Dermis microvascular lymphatic vessel endothelial cell (primary cell): Measurements from ENCODE around the gene SLC22A14. TPM values are rescaled to one million over a fixed set of nuclear protein-coding genes. Genes with fewer than 3 reads are reported as not detected.
"Not testable (repeated sequence)": the region's sequence is repeated elsewhere in the genome, so short reads cannot be mapped to it uniquely, and the experiment has no call there.

ENCODE experiments used
- DNase-seq, 2 donors: peaks; one replicate each; pipeline versions ENCODE4 v3.0.0 to v3.0.0-alpha.2; 2010; ENCODE audit warnings: low read depth in 2 of 2
- total RNA-seq: library from RNA; depleted of rRNA; stranded (reverse); fragments of >200 nt; gene quantifications from 2 replicates; pipeline ENCODE4 v1.2.1, GENCODE V29; 2014

The SLC22A14 gene
- under 0.01 TPM in 1 of 2 replicates, not detected in the other for total RNA-seq

GRCh38 chr3:38281895-38282686, at the start of gene SLC22A14:
Gene SLC22A14, plus strand, starts transcription at chr3:38282294. Its CDS starts 23,733 bp downstream, at chr3:38306027.
- no peak for DNase-seq

DNA sequence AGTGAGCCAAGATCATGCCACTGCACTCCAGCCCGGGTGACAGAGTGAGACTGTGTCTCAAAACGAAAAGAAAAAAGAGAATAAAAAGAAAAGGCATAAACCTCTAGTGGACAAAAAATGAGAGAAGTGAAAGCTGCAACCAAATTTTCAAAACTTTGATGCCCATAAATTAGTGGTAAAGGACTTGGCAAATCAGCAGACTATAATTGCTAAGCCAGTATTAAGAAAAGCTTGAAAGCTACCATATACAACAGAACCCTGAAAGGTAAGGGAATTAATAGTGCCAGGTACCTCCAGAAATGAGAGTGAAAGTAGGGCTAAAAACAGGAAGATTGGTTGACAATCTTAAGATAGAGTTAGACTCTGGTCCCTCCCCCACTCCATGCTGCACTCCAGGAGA, 49.4 kb upstream of the SLC22A14 start:
- no peak for DNase-seq

DNA sequence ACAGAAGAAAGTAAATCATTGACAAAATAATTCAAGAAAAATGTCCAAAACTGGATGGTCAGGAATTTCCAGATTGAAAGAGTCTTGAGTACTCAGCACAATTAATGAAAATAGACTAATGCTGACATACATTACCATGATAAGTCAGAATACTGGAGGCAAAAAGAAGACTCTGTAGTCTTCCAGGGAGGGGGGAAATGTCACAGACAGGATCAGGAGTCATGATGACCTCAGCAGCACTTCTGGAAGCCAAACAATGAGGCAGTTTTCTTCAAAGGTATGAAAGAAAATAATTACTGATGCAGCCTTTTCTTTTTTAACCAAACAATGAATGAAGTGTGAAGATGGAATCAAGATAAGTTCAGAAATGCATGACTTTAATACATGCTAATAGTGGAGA, 46.6 kb upstream of the SLC22A14 start:
- DNase-seq, result peak in 1 of 2 donors; percentile 3

DNA sequence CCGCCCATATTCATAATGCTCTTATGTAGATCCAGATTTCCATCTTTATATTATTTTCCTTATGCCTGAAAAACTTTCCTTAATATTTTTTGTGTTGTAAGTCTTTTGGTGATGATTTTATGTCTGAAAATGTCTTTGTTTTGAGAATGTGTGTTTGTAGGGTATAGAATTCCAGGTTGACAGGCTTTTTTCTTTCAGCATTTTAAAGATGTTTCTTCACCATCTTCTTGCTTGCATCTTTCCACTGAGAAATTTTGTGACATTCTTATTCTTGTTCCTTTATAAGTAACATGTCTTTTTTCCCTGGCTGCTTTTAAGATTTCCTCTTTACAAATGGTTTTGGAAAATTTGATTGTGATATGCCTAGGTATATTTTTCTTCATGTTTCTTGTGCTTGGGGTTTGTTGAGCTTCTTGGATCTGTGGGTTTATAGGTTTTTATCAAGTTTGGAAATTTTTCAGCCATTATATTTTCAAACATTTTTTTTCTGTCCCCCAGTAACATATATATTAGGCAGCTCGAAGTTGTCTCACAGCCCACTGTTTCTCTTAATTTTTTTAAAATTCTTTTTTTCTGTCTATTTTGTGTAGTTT, 43.6 kb upstream of the SLC22A14 start:
- DNase-seq, result no peak

DNA sequence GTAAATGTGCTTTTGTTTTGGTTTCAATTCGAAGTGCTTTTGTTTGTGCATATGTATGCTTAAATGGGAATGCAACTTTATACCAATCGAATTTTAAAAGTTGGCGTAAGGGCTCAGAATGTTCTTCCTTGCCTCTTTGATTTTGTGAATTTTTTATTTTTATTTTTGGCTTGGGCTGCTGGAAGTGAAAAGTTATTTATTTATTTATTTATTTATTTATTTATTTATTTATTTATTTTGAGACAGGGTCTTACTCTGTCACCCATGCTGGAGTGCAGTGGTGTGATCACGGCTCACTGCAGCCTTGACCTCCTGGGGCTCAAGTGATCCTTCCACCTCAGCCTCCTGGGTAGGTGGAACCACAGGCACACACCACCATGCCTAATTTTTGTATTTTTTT, 39.3 kb upstream of the SLC22A14 start:
- not testable (repeated sequence) for DNase-seq

DNA sequence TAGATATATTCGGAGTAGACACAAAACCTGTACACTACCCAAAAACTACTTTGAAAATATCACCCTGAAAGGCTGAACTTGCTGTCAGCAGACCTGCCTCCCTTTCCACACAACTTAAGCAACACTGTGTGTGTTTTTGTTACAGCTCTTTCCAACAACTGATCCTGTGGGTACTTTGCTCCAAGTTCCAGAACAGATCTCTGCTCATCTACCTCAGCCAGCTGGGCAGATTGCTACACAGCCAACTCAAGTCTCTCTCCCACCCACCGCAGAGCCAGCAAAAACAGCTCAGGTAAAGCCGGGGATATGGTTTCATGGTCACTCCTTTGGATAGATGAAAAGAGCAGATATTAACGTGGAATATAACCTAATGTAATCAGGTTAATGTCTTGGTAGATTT, 36.2 kb upstream of the SLC22A14 start:
- no peak for DNase-seq

- peak in 1 of 2 donors; percentile 76 for DNase-seq
These were observed 34.6 kb upstream of the SLC22A14 start for GRCh38 chr3:38247366-38248035.

DNA sequence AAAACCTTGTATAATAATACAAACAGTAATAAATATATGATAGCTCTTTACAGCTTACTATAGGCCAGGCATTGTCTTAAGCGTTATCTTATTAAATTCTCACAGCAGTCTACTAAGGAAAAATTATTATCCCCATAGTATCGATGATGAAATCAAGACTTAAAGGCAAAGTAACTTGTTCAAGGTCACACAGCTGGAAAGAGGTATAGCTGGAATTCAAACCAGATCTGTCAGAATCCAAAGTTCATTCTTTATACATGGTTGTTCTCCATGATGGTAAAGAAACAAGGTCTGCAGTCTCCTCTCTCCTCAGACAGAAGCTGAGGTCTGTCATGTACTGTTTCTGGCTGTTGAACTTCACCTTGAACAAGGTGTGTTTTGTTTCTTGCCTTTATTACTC, 31.9 kb upstream of the SLC22A14 start:
- DNase-seq, result no peak

GRCh38 chr3:38251197-38251596, 30.9 kb upstream of the SLC22A14 start:
- DNase-seq, result no peak

GRCh38 chr3:38253704-38254103, 28.4 kb upstream of the SLC22A14 start:
- no peak for DNase-seq

- no peak for DNase-seq
These were observed 27.2 kb upstream of the SLC22A14 start for GRCh38 chr3:38254872-38255271.

- DNase-seq, result no peak
These were observed 26.5 kb upstream of the SLC22A14 start for GRCh38 chr3:38255627-38256026.

- DNase-seq, result no peak
These were observed 24.5 kb upstream of the SLC22A14 start for GRCh38 chr3:38257583-38257982.

DNA sequence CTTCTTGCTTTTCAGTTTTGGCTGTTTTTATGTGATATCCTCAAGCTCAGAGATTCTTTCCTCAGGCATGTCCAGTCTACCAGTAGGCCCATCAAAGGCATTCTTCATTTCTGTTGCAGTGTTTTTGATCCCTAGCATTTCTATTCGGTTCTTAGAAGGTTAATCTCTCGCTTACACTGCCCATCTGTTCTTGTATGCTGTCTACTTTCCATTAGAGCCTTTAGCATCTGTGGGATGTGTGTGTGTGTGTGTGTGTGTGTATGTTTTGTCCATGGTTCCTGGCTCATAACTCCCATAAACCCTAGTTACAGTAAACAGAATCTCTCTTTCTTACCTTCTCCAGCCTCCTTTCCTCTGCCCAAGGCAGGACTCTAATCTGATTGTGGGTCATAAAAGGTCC, 21.6 kb upstream of the SLC22A14 start:
- no peak for DNase-seq

GRCh38 chr3:38264353-38264771, 17.7 kb upstream of the SLC22A14 start:
- no peak for DNase-seq

GRCh38 chr3:38264779-38265178, 17.3 kb upstream of the SLC22A14 start:
- DNase-seq, result no peak

DNA sequence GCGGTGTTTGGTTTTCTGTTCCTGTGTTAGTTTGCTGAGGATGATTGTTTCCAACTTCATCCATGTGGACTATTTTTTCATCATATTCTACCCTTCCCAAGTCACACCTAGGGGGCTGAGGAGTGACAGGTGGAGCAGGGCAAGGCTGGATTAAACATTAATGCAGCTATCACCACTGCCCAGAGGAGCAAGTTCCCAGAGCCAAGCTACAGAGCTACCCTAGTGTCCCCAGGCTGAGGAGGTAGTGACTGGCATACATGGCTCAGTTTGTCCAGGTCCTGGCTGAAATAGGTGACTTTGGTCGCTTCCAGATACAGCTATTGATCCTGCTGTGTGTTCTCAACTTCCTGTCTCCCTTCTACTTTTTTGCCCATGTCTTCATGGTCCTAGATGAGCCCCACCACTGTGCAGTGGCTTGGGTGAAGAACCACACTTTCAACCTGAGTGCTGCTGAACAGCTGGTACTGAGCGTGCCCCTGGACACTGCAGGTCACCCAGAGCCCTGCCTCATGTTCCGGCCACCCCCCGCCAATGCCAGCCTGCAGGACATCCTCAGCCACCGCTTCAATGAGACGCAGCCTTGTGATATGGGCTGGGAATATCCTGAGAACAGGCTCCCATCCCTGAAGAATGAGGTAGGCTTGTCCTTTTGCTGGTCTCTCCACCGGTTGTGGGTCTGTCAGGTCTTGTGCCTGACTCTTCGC, 16.3 kb upstream of the SLC22A14 start, which contains the start of gene SLC22A13:
TSS of gene SLC22A13 (plus strand) at position 209 of the 704 bp plus-strand sequence. CDS start at position 258, 49 bp downstream.
- no peak for DNase-seq

DNA sequence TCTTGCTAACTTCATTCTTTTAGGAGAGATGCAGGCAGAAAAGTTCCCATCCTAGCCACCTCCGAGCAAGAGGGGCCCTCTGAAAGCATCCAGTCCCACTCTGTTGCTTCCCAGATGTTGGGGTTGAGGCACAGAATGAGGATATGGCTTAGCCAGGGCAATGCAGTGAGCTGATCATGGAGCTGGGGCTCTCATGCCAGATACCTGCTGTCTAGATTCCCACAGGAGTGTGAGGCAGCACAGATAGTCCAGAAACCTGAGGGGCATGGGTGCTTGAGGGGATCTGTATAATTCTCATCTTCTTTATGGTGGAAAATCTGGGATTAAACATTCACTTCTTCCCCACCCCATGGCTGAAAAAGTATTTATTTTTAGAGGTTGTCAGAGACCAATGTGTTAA, 15.3 kb upstream of the SLC22A14 start:
- DNase-seq, result no peak

- no peak for DNase-seq
These were observed 14.4 kb upstream of the SLC22A14 start for GRCh38 chr3:38267662-38268061.

DNA sequence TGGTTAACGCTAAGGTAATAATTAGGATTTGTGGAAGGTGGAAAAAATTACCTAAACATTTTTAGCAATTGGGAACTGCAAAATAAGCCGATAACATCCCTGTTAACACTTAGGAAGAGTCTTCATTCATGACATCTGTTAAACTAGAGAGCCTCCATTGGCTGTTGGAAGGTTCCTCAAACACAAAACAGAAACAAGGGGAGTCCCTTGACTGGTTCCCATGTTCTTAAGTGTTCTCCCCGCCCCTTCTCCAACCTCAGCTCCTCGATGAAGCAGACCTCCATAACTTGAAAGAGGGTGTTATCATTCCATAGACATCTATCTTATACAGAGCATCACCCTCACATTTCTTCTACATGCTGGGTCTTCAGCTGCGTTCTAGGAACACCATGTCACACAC, 14.0 kb upstream of the SLC22A14 start:
- no peak for DNase-seq

DNA sequence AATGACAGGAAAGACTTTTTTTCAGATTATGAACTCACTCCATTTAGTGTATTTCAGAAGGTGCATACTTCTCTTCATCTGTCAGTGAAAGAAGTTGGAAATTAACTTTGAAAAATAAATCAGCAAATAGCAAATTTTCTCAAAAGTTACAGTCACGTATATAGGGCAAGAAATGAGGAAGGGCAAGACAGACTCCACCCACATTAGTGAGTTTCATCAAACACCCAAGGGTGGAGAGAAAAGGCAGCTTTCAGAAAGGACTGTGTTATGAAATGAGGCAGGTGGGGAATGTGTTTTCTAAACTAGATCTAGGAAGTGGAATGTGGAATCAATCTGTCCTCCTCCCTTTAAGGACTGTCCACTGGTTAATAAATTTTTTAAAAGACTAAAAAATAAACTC, 13.6 kb upstream of the SLC22A14 start:
- no peak for DNase-seq

- no peak for DNase-seq
These were observed 11.5 kb upstream of the SLC22A14 start for GRCh38 chr3:38270606-38271005.
